WERI-Rb-1 (cell line): Measurements from ENCODE around the gene PTN.

ENCODE experiments used
- DNase-seq: peaks from one replicate; pipeline ENCODE4 v3.0.0-alpha.2; 2020
- H3K27ac ChIP-seq: fragments of 250-450 bp; sonication (Bioruptor Pico); 2 replicates; pipeline ENCODE4 v1.5.1; 2020; ENCODE audit warnings: mild to moderate bottlenecking, moderate library complexity
- H3K27me3 ChIP-seq: fragments of 250-450 bp; sonication (Bioruptor Pico); 2 replicates; pipeline ENCODE4 v1.5.1; 2021; ENCODE audit warnings: mild to moderate bottlenecking, low read depth, moderate library complexity; ENCODE audit not compliant: insufficient read depth, severe bottlenecking
- H3K36me3 ChIP-seq: fragments of 250-450 bp; sonication (Bioruptor Pico); 2 replicates; pipeline ENCODE4 v1.5.1; 2020; ENCODE audit warnings: mild to moderate bottlenecking, moderate library complexity
- H3K4me3 ChIP-seq: 2 replicates; pipeline ENCODE4 v1.5.1; 2011; ENCODE audit warnings: low read depth, mild to moderate bottlenecking, control low read depth, low read length
- H3K9me3 ChIP-seq: fragments of 250-450 bp; sonication (Bioruptor Pico); 2 replicates; pipeline ENCODE4 v1.5.1; 2021; ENCODE audit warnings: mild to moderate bottlenecking, moderate library complexity; ENCODE audit not compliant: severe bottlenecking
- TF ChIP-seq, protein P1 (sequence below): IDR thresholded peaks from 2 replicates; pipeline ENCODE4 v1.5.1; 2011; ENCODE audit warnings: low read depth, mild to moderate bottlenecking, control low read depth, inconsistent platforms, low read length

The PTN gene

DNA sequence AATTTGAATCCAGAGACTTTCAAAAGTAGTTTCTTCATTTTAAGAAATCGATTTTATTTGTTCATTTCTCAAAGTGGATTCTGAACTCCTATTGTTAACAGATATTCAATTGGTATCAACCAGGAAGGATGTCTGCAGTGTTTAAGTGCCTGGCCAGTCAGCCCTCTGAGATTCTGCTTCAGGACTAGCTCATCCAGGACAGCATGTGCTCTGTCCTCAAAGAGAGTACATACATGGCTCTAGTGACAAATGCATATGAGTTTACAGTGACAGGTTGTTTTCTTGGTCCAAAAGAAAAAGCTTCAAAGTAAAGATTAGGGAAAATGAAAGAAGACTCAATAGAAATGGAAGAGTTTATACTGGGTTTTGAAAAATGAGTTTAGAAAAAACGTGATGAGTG lies 8.4 kb upstream of the PTN start:
- Histone ChIP-seq H3K4me3 (no peak overlapping the region), H3K36me3 (no peaks in the 10 kb centered on the region), H3K27me3 (no peaks in the 10 kb centered on the region), H3K9me3 (no peaks in the 10 kb centered on the region), H3K27ac (no peak overlapping the region)
- DNase-seq, result no peak
- TF ChIP-seq, protein P1, sequence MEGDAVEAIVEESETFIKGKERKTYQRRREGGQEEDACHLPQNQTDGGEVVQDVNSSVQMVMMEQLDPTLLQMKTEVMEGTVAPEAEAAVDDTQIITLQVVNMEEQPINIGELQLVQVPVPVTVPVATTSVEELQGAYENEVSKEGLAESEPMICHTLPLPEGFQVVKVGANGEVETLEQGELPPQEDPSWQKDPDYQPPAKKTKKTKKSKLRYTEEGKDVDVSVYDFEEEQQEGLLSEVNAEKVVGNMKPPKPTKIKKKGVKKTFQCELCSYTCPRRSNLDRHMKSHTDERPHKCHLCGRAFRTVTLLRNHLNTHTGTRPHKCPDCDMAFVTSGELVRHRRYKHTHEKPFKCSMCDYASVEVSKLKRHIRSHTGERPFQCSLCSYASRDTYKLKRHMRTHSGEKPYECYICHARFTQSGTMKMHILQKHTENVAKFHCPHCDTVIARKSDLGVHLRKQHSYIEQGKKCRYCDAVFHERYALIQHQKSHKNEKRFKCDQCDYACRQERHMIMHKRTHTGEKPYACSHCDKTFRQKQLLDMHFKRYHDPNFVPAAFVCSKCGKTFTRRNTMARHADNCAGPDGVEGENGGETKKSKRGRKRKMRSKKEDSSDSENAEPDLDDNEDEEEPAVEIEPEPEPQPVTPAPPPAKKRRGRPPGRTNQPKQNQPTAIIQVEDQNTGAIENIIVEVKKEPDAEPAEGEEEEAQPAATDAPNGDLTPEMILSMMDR, result no peak

DNA sequence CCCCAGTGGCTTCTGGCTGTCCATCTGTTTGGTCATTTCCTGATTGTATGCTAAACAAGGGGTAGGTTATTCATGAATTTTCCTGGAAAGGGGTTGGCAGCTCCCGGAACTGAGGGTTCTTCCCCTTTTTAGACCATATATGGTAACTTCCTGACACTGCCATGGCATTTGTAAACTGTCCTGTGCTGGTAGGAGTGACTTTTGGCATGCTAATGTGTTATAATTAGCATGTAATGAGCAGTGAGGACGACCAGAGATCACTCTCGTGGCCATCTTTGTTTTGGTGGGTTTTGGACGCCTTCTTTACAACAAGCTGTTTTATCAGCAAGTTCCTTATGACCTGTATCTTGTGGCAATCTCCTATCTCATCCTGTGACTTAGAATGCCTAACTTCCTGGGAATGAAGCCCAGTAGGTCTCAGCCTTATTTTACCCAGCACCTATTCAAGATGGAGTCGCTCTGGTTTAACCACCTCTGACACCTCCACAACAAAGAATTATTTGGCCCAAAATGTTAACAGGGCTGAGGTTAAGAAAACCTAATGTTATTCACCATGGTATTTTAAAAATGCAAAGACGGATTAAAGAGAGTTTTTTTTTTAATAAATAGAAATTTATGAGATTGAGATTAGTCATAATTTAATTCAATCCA lies 2.4 kb upstream of the PTN start:
- DNase-seq, result no peak
- no peaks in the 10 kb centered on the region for H3K9me3 ChIP-seq
- H3K27ac ChIP-seq, result no peak overlapping the region
- H3K4me3 ChIP-seq, result no peak overlapping the region
- no peaks in the 10 kb centered on the region for H3K36me3 ChIP-seq
- no peaks in the 10 kb centered on the region for H3K27me3 ChIP-seq
- TF ChIP-seq, protein P1, result no peak

DNA sequence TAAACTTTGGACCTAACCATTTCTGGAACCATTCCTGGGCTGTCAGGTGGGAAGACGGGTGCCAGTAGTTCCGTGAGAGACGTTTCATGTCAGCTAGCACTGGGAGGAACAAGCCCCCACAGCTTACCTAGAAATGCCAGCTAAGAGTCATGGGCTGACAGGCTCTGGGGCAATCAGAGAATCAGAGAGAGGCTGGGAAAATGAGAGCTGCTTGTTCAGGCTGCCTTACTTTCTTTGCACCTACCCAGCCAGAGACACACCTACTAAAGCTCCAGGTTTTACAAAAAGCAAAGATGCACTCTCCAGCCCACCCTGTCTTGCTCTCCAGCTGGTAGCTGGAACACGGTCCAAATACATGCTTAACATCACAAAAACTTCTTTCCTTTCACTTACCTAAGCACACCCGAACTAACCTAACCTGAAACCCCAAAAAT lies 688 bp downstream of the PTN start:
- DNase-seq, result no peak
- Histone ChIP-seq H3K4me3 (peak overlapping the region; percentile 36), H3K27ac (no peak overlapping the region)

DNA sequence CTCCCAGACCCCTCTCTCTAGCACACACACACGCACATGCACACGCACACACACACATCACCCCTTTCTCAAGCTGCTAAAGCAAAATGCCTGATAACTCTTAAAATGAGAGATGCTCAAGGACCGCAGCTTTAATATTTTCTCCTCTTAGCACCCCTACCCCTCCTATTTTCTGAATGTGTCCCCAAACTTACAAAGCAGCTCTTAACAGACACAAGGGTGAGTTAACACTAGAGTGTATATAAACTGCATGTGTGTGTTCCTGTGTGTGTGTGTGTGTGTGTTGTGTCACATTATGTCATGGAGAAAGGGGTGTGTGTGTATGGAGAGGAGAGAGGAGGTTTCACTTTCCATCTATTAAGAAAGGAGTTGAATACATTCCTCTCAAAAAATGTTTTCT lies 1.3 kb downstream of the PTN start:
- no peak for DNase-seq
- no peak overlapping the region for H3K4me3 ChIP-seq
- TF ChIP-seq, protein P1, result no peak
- H3K27ac ChIP-seq, result no peak overlapping the region
- H3K36me3 ChIP-seq, result no peaks in the 10 kb centered on the region
- H3K9me3 ChIP-seq, result no peaks in the 10 kb centered on the region
- H3K27me3 ChIP-seq, result no peaks in the 10 kb centered on the region

More for the DNA sequence above, 688 bp downstream of the PTN start:
- Histone ChIP-seq H3K27me3 (no peaks in the 10 kb centered on the region), H3K36me3 (no peaks in the 10 kb centered on the region), H3K9me3 (no peaks in the 10 kb centered on the region)
- TF ChIP-seq, protein P1, result no peak

DNA sequence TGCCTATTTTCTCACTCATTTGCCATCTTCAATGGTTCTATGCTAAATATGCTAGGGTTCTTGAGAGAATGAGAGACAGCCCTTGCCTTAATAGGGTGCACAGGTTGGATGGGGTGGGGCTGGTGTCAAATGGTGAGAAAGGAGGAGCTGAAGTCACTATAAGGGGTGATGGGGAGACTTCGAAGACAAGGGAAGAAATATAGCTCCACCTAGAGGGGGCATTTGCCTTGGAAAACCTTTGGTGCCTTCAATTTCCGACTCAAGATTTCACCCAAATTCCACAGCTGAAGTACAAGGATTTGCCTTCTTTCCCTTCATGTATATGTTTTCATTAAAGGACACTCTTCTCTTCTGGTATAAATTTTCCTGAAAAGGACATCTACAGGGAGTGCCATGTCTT lies 5.6 kb downstream of the PTN start:
- TF ChIP-seq, protein P1, result peak; percentile 28; the same call in 1 of the 2 replicates
- no peaks in the 10 kb centered on the region for H3K36me3 ChIP-seq
- no peak overlapping the region for H3K4me3 ChIP-seq
- no peaks in the 10 kb centered on the region for H3K9me3 ChIP-seq
- H3K27me3 ChIP-seq, result no peaks in the 10 kb centered on the region
- no peak for DNase-seq
- no peak overlapping the region for H3K27ac ChIP-seq

DNA sequence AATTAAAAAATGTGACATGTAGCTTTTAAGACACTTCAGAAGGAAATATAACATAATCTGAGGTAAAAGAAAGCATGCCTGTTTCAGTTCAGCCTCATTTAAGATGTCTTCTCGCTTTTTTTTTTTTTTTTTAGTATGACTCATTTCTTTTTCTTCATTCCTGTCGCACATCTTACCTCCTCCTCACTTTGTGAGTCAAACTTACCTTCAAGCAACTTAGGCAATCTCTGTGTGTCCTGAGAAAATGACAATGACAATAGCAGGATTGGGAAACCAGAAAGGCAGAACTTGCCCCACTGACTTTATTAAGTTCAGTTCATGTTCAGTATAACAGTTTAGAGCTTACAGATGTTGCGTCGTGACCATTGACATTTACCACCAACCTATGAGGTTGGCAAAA lies 7.7 kb downstream of the PTN start:
- Histone ChIP-seq H3K4me3 (no peak overlapping the region), H3K27ac (no peak overlapping the region), H3K36me3 (no peaks in the 10 kb centered on the region), H3K9me3 (no peaks in the 10 kb centered on the region), H3K27me3 (no peaks in the 10 kb centered on the region)
- TF ChIP-seq, protein P1, result no peak
- DNase-seq, result no peak
